IMR-90 (cell line): ENCODE measurements around the gene VWA8. TPM values are rescaled to one million over a fixed set of nuclear protein-coding genes. Genes with fewer than 3 reads are reported as not detected.

Experiments
- ATAC-seq: fragments of 200-7000 bp; cut with Tn5 transposase; 2 replicates; pipeline ENCODE4 v1.9.1; 2020; ENCODE audit warnings: low read depth, mild to moderate bottlenecking, moderate library complexity
- BruUV-seq: library from RNA; stranded (reverse); fragments of 400-500 nt; replicated peaks from 2 replicates; lab custom pipeline; 2021; lab: Mats Ljungman, UMichigan
- CTCF ChIA-PET: fragments of 300-600 bp; formaldehyde crosslinking; extraction: SDS; loops from one replicate; lab custom pipeline; 2021; ENCODE audit warnings: antibody characterized with exemption; lab: Yijun Ruan, JAX
- POLR2A ChIA-PET: fragments of 300-600 bp; sonication (Branson Sonifier 250); formaldehyde crosslinking; loops from one replicate; lab custom pipeline; 2022; ENCODE audit warnings: antibody characterized with exemption; ENCODE audit not compliant: unreplicated experiment; lab: Charles Lee
- DNase-seq: peaks from one replicate; pipeline ENCODE4 v3.0.0; 2013
- H2AFZ ChIP-seq: replicated peaks from 2 replicates; pipeline ENCODE3; 2013; ENCODE audit warnings: low read length, mild to moderate bottlenecking; ENCODE audit not compliant: poor library complexity
- H2AK5ac ChIP-seq: 2 replicates; pipeline ENCODE4 v1.6.1; 2013; ENCODE audit warnings: low read depth, low read length, inconsistent platforms
- H2AK9ac ChIP-seq: replicated peaks from 2 replicates; pipeline ENCODE3; 2013; ENCODE audit warnings: mild to moderate bottlenecking, low read depth, low read length, moderate library complexity; ENCODE audit not compliant: poor library complexity
- H2BK120ac ChIP-seq: 2 replicates; pipeline ENCODE4 v1.6.1; 2013; ENCODE audit warnings: low read depth, low read length, inconsistent platforms
- H2BK15ac ChIP-seq: 3 replicates; pipeline ENCODE4 v1.6.1; 2013; ENCODE audit warnings: low read depth, low read length, inconsistent platforms
- H2BK20ac ChIP-seq: 2 replicates; pipeline ENCODE4 v1.6.1; 2013; ENCODE audit warnings: low read depth, mild to moderate bottlenecking, inconsistent platforms, low read length, moderate library complexity
- H2BK5ac ChIP-seq: 2 replicates; pipeline ENCODE4 v1.6.1; 2013; ENCODE audit warnings: mild to moderate bottlenecking, low read depth, low read length, inconsistent platforms; ENCODE audit not compliant: poor library complexity, severe bottlenecking
- H3K14ac ChIP-seq: replicated peaks from 2 replicates; pipeline ENCODE4 v1.6.1; 2013; ENCODE audit warnings: low read depth, low read length, inconsistent platforms
- H3K18ac ChIP-seq: 2 replicates; pipeline ENCODE4 v1.6.1; 2013; ENCODE audit warnings: low read depth, low read length, control low read depth
- H3K23ac ChIP-seq: 2 replicates; pipeline ENCODE4 v1.6.1; 2013; ENCODE audit warnings: low read depth, low read length, inconsistent platforms
- H3K27ac ChIP-seq: 2 replicates; pipeline ENCODE4 v1.5.1; 2013; ENCODE audit warnings: mild to moderate bottlenecking, control low read depth, low read length; ENCODE audit not compliant: insufficient read depth
- H3K27me3 ChIP-seq: 2 replicates; pipeline ENCODE4 v1.6.1; 2013; ENCODE audit warnings: low read length; ENCODE audit not compliant: control insufficient read depth, insufficient read depth
- H3K36me3 ChIP-seq: 2 replicates; pipeline ENCODE4 v1.6.1; 2013; ENCODE audit warnings: low read length, mixed read lengths; ENCODE audit not compliant: control insufficient read depth, insufficient read depth
- H3K4ac ChIP-seq: 2 replicates; pipeline ENCODE4 v1.6.1; 2013; ENCODE audit warnings: low read depth, low read length, inconsistent platforms
- H3K4me1 ChIP-seq: 2 replicates; pipeline ENCODE4 v1.6.1; 2013; ENCODE audit warnings: low read length, mixed read lengths; ENCODE audit not compliant: control insufficient read depth, insufficient read depth
- H3K4me2 ChIP-seq: 2 replicates; pipeline ENCODE4 v1.6.1; 2013; ENCODE audit warnings: low read depth, mild to moderate bottlenecking, control low read depth, low read length, moderate library complexity
- H3K4me3 ChIP-seq: 2 replicates; pipeline ENCODE4 v1.5.1; 2013; ENCODE audit warnings: low read depth, mild to moderate bottlenecking, control low read depth, low read length, moderate library complexity; ENCODE audit not compliant: insufficient read depth
- H3K56ac ChIP-seq: 2 replicates; pipeline ENCODE4 v1.6.1; 2013; ENCODE audit warnings: low read length, inconsistent platforms; ENCODE audit not compliant: insufficient read depth; ENCODE audit errors: extremely low read depth
- H3K79me1 ChIP-seq, 2 experiments: 2 replicates each; pipeline ENCODE4 v1.6.1; 2013; ENCODE audit warnings: low read length in 2 of 2, inconsistent platforms in 1 of 2, low read depth in 1 of 2
- H3K9ac ChIP-seq: 2 replicates; pipeline ENCODE4 v1.6.1; 2013; ENCODE audit warnings: low read depth, low read length, control low read depth
- H3K9me1 ChIP-seq: 2 replicates; pipeline ENCODE4 v1.6.1; 2013; ENCODE audit warnings: low read length, inconsistent platforms; ENCODE audit not compliant: insufficient read depth
- H3K9me3 ChIP-seq: 2 replicates; pipeline ENCODE4 v1.6.1; 2013; ENCODE audit warnings: low read length; ENCODE audit not compliant: control insufficient read depth, insufficient read depth
- H4K20me1 ChIP-seq: 2 replicates; pipeline ENCODE4 v1.6.1; 2013; ENCODE audit warnings: low read length, inconsistent platforms; ENCODE audit not compliant: insufficient read depth
- H4K5ac ChIP-seq: 2 replicates; pipeline ENCODE4 v1.6.1; 2013; ENCODE audit warnings: mild to moderate bottlenecking, low read depth, low read length, control low read depth
- H4K8ac ChIP-seq, 2 experiments: 2 replicates each; pipeline ENCODE4 v1.6.1; 2013; ENCODE audit warnings: low read depth in 2 of 2, low read length in 2 of 2, control low read depth in 1 of 2, inconsistent platforms in 1 of 2
- H4K91ac ChIP-seq: 2 replicates; pipeline ENCODE4 v1.6.1; 2013; ENCODE audit warnings: low read depth, low read length, inconsistent platforms; ENCODE audit not compliant: insufficient read depth
- BHLHE40 ChIP-seq: fragments of 150-350 bp; IDR thresholded peaks from 2 replicates; pipeline ENCODE4 v1.6.1; 2016; ENCODE audit warnings: mild to moderate bottlenecking, low read depth, low read length
- CHD1 ChIP-seq: IDR thresholded peaks from 2 replicates; pipeline ENCODE4 v1.6.1; 2012; ENCODE audit warnings: low read depth, low read length, improper control_type of control experiment
- CTCF ChIP-seq: conservative IDR thresholded peaks from 2 replicates; pipeline ENCODE4 v1.5.1; 2012; ENCODE audit warnings: mild to moderate bottlenecking, low read depth, low read length, improper control_type of control experiment
- ELK1 ChIP-seq: fragments of 150-350 bp; IDR thresholded peaks from 2 replicates; pipeline ENCODE4 v1.6.1; 2016; ENCODE audit warnings: low read depth, mild to moderate bottlenecking, low read length, moderate library complexity, borderline replicate concordance
- FOS ChIP-seq: fragments of 150-350 bp; IDR thresholded peaks from 2 replicates; pipeline ENCODE4 v1.6.1; 2016; ENCODE audit warnings: low read depth, low read length
- MAZ ChIP-seq: IDR thresholded peaks from 2 replicates; pipeline ENCODE4 v1.6.1; 2012; ENCODE audit warnings: low read depth, mild to moderate bottlenecking, low read length, improper control_type of control experiment, moderate library complexity, borderline replicate concordance
- NFE2L2 ChIP-seq: fragments of 150-350 bp; IDR thresholded peaks from 2 replicates; pipeline ENCODE4 v1.6.1; 2016; ENCODE audit warnings: low read depth, mild to moderate bottlenecking, low read length
- POLR2A ChIP-seq: IDR thresholded peaks from 2 replicates; pipeline ENCODE4 v1.6.1; 2012; ENCODE audit warnings: mild to moderate bottlenecking, low read depth, low read length
- RCOR1 ChIP-seq: IDR thresholded peaks from 2 replicates; pipeline ENCODE4 v1.6.1; 2012; ENCODE audit warnings: mild to moderate bottlenecking, low read length, improper control_type of control experiment; ENCODE audit not compliant: insufficient replicate concordance
- RFX5 ChIP-seq: IDR thresholded peaks from 2 replicates; pipeline ENCODE4 v1.8.0; 2012; ENCODE audit warnings: low read depth, mild to moderate bottlenecking, low read length, moderate library complexity
- SMC3 ChIP-seq: fragments of 150-350 bp; IDR thresholded peaks from 2 replicates; pipeline ENCODE4 v1.6.1; 2016; ENCODE audit warnings: low read depth, mild to moderate bottlenecking, antibody characterized with exemption, low read length, moderate library complexity
- USF2 ChIP-seq: fragments of 150-350 bp; IDR thresholded peaks from 2 replicates; pipeline ENCODE4 v1.6.1; 2017; ENCODE audit warnings: mild to moderate bottlenecking, antibody characterized with exemption, low read length, low read depth
- WGBS, 2 experiments: methylation state at CpG; one replicate each; pipeline versions ENCODE4 v1.1.5 to v1.1.7; 2013; ENCODE audit warnings: missing lambda C conversion rate in 2 of 2; ENCODE audit not compliant: insufficient read length in 1 of 2; ENCODE audit errors: extremely low coverage in 2 of 2; 5-methylcytosine and 5-hydroxymethylcytosine counted together
- dilution Hi-C: fragments of 300-500 bp; cut with HindIII; formaldehyde crosslinking; loops from one replicate; pipeline ENCODE4 v1.14.3; 2018; ENCODE audit warnings: low sequenced_read_pairs; ENCODE audit not compliant: unreplicated experiment
- in situ Hi-C: fragments of 300-500 bp; cut with MboI; formaldehyde crosslinking; loops from 3 replicates; pipeline ENCODE4 v1.14.3; 2019; ENCODE audit warnings: low sequenced_read_pairs, inconsistent platforms, mixed read lengths
- intact Hi-C: fragments of 100-400 bp; cut with micrococcal nuclease; formaldehyde crosslinking; loops from 2 replicates; pipeline ENCODE4 v1.10.0; 2022
- polyA plus RNA-seq, 3 experiments: library from polyadenylated mRNA; depleted of rRNA; stranded (reverse); fragments of >200 nt; gene quantifications; 2 replicates each; pipeline ENCODE4 v1.2.3, GENCODE V29; 2012; ENCODE audit warnings: low replicate concordance in 1 of 3
- total RNA-seq: library from RNA; depleted of rRNA; stranded (reverse); fragments of >200 nt; gene quantifications from 2 replicates; pipeline ENCODE4 v1.2.3, GENCODE V29; 2012

VWA8 gene
- total and polyA plus RNA-seq, 2 of the 4 experiments (the other 2 are of a cell fraction): 5.9 to 18.3 TPM

- TF ChIP-seq ELK1: no peak
- TF ChIP-seq SMC3: no peak
Measured at GRCh38 chr13:41825691-41826090, 135.2 kb downstream of the VWA8 start (continued).

- Histone ChIP-seq H3K36me3 (no peaks in the 10 kb centered on the region), H3K14ac (no peak overlapping the region), H3K18ac (no peak overlapping the region), H3K4me3 (no peak overlapping the region), H4K5ac (no peak overlapping the region), H4K91ac (no peak overlapping the region), H2BK15ac (no peak overlapping the region), H3K27me3 (no peaks in the 10 kb centered on the region), H2BK20ac (no peak overlapping the region), H3K4me1 (peaks cover 4% of the 10 kb centered on the region), H3K9ac (no peak overlapping the region), H2AK5ac (no peak overlapping the region), H3K9me1 (no peaks in the 10 kb centered on the region), H3K27ac (no peak overlapping the region), H3K79me1 (no peaks in the 10 kb centered on the region), H2BK120ac (no peak overlapping the region), H2AK9ac (no peak overlapping the region), H2BK5ac (no peak overlapping the region), H3K4me2 (no peak overlapping the region), H4K20me1 (no peaks in the 10 kb centered on the region), H3K56ac (no peak overlapping the region), H3K4ac (no peak overlapping the region), H4K8ac (no peak overlapping the region), H3K23ac (no peak overlapping the region), H3K9me3 (no peaks in the 10 kb centered on the region), H2AFZ (no peak overlapping the region)
- ChIA-PET CTCF (interaction anchor here (1.2 kb wide), 1 partner anchor 96 kb away, joined by 3 read pairs; no protein-coding TSS in a partner anchor), POLR2A (no interaction called here)
- WGBS, 2 experiments: no CpG with 5 or more reads among the region's 4 CpGs
- ATAC-seq (no peak), DNase-seq (no peak)
- dilution Hi-C loops: no loop called here
- in situ Hi-C loops: no loop called here
- no TSS peak for BruUV-seq
- intact Hi-C loops: no loop called here
- TF ChIP-seq SMC3 (no peak), RCOR1 (no peak), NFE2L2 (no peak), CHD1 (no peak), BHLHE40 (no peak), MAZ (no peak), USF2 (no peak), FOS (no peak), ELK1 (no peak), POLR2A (no peak), RFX5 (no peak), CTCF (no peak)
Measured at GRCh38 chr13:41823476-41823875, 137.4 kb downstream of the VWA8 start.
